HG02938 (cell line): ENCODE measurements around the gene CXCL17.
"Not testable (repeated sequence)": the region's sequence is repeated elsewhere in the genome, so short reads cannot be mapped to it uniquely, and the experiment has no call there.

ENCODE experiments used
- ATAC-seq: cut with Tn5 transposase; IDR thresholded peaks from one replicate; pipeline ENCODE4 v1.9.1; 2021; ENCODE audit warnings: mild to moderate bottlenecking, moderate library complexity; ENCODE audit not compliant: unreplicated experiment

CXCL17 gene, protein sequence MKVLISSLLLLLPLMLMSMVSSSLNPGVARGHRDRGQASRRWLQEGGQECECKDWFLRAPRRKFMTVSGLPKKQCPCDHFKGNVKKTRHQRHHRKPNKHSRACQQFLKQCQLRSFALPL

DNA sequence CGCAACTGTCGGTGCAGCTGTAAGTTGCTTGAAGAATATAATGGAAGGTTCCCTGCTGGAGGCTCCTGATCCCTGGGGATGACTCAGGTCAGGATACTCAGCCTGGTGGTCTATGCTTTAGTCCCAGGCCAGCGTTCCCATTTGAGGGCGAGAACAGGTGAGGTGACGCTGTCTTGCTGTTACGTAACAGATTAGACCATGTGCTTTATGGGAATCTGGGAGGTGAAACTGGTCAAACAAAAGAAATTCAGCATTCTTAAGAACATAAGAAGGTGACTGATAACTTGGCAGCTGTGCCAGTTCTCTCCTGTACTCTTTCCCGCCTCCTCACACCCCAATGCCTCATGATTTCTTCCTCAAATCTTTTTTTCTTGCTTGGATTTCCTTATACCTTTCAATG lies at the start of gene CXCL17:
CXCL17 (minus strand) TSS at position 114 of the 400 bp plus-strand sequence. CDS start 114 bp downstream, outside the sequence.
- no peak for ATAC-seq

DNA sequence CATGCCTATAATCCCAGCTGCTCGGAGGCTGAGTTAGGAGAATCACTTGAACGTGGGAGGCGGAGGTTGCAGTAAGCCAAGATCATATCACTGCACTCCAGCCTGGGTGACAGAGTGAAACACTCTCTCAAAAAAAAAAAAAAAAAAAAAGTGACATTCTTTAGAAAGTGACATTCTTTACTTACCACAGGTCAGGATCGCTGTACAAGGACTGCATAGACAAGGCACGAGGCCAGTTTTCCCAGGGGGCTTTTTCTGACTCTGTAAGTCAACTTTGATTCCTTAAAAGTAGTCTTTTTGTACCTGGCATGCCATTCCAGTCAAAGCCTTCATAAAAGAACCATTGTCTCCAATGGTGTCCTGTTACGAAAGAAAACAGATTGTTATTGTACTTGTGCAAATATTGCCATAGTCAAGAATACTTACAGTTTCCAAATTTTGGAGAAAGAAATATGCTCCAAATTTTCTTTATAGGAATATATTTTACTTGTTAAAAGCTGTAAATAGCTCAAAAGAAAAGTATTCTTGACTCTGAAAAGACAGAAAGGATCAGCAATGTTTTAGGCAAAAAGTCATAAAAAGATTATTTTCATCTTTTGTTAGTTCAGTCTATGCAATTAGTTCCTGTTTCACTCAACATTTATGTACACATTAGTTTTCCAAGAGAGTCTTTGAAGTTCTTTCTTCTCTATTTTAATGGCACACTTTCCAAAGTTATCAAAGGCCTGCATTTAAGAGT lies 46.2 kb upstream of the CXCL17 start:
- no peak for ATAC-seq

DNA sequence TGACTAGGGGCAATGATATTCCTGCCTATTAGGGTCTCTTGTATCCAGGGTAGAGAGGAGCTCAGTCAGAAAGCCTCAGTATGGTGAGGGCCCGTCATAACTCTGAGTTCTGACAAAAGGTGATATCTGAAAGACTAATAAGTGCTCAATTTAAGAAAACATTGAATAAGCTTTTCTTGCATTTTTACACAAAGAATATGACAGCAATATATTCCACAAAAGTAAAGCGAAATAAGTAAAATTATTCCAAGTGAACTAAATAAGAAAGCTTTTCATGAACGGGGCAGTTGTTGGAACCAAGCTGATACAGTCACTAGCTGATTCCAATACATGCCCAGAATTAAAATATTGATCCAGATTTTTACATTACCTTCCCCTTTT lies 45.0 kb upstream of the CXCL17 start:
- no peak for ATAC-seq

DNA sequence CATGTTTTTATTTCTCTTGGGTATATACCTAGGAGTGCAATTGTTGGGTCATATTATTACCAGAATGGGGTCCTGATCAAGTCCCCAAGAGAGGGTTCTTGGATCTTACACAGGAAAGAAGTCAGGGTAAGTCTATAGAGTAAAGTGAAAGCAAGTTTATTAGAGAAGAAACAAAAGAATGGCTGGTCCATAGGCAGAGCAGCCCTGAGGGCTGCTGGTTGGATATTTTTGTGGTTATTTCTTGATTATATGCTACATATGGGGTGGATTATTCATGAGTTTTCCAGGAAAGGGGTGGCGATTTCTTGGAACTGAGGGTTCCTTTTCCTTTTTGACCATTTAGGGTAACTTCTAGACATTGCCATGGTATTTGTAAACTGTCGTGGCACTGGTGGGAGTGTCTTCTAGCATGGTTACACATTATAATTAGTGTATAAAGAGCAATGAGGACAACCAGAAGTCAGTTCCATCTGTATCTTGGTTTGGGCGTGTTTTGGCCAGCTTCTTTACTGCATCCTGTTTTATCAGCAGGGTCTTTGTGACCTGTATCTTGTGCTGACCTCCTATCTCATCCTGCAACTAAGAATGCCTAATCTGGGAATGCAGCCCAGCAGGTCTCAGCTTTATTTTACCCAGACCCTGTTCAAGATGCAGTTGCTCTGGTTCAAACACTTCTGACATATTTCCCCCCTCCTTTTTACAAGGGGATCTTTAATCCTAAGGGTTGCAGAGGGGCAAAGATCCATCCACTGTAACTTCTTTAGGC lies 44.5 kb upstream of the CXCL17 start:
- no peak for ATAC-seq

GRCh38 chr19:42485036-42485435 lies 42.3 kb upstream of the CXCL17 start:
- ATAC-seq: not testable (repeated sequence)

DNA sequence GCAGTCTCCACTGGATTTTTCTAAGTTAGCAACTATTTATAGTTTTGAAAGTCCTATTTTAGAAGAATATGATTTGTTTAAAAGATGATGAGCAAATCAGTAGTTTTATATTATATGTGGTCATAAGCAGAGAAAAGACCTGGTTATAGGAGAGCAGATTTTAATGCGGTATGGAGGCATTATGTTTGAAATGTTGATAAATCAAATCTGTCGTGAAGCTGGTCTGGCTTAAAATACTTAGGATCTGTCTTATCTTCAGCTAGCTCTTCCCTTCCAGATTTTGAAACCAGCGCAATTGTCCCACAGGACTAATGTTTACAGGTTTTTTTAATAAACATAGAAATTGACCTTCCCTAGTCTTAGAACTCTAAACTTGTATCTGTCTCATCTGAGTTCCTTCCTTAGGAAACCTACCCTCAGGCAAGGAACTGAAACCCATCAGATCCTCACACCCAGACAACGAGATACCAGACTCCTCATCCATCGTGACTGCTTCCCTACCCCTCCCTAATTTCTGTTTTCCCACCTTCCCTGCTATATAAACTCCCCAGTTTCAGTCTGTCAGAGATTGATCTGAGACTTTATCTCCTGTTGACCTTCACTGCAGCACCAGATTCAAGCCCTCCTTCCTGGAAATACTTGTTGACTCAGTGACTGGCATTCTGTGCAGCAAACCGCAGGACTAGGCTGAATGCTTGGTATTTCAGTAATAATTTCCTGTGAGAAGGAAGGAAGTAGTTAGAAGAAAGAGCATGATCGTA lies 37.8 kb upstream of the CXCL17 start:
- ATAC-seq: no peak

DNA sequence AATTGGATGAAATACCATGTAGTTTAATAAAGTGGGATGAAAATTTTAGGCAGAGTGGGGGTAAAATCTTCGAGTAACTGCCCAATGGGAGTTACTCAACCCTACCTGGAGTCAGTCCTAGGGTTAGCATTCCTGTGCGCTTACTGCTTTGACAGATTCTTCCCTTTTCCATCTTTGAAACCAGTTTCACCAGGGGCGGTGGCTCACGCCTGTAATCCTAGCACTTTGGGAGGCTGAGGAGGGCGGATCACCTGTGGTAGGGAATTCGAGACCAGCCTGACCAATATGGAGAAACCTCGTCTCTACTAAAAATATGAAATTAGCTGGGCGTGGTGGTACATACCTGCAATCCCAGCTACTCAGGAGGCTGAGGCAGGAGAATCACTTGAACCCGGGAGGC lies 37.0 kb upstream of the CXCL17 start:
- ATAC-seq: no peak

DNA sequence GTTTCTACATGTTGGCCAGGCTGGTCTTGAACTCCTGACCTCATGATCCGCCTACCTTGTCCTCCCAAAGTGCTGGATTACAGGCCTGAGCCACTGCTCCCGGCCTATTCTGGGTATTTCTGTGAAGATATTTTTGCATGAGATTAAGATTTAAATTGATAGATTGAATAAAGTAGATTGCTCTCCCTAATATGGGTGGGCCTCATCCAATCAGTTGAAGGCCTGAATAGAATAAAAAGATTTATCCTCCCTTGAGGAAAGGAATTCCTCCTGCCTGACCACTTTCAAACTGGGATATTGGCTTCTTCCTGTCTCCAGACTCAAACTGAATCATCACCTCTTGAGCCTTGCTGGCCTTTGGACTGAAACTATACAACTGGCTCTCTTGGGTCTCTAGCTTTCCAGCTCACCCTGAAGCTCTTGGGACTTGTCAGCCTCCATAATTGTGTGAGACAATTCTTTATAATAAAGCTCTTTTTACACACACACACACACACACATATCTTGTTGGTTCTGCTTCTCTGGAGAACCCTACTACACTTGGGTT lies 36.1 kb upstream of the CXCL17 start:
- ATAC-seq: no peak

- ATAC-seq: no peak
Observed at GRCh38 chr19:42477933-42478332, 35.2 kb upstream of the CXCL17 start.

- no peak for ATAC-seq
Observed at GRCh38 chr19:42477117-42477516, 34.4 kb upstream of the CXCL17 start.

- ATAC-seq: no peak
Observed at GRCh38 chr19:42475366-42475765, 32.6 kb upstream of the CXCL17 start.

- no peak for ATAC-seq
Observed at GRCh38 chr19:42474743-42475142, 32.0 kb upstream of the CXCL17 start.

DNA sequence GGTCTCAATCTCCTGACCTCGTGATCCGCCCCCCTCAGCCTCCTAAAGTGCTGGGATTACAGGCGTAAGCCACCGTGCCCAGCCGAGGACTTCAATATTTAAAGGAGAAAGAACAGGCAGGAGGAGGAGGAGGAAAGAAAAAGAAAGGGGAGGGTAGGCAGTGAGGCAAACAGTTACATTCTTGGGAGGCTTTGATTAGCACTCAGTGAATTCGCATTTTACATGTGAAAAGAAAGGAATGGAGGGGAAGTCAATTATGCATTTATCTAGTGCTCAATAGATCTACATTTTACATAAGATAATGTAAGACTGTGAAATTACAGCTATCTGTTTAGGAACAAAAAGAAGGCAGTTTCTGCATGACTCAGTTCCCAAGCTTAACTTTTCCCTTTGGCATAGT lies 30.9 kb upstream of the CXCL17 start:
- ATAC-seq: no peak

GRCh38 chr19:42472402-42473147 lies 29.8 kb upstream of the CXCL17 start:
- no peak for ATAC-seq

- no peak for ATAC-seq
Observed at GRCh38 chr19:42471554-42472249, 29.0 kb upstream of the CXCL17 start.

GRCh38 chr19:42469311-42470235 lies 26.8 kb upstream of the CXCL17 start:
- no peak for ATAC-seq

- ATAC-seq: no peak
Observed at GRCh38 chr19:42468273-42468796, 25.6 kb upstream of the CXCL17 start.

DNA sequence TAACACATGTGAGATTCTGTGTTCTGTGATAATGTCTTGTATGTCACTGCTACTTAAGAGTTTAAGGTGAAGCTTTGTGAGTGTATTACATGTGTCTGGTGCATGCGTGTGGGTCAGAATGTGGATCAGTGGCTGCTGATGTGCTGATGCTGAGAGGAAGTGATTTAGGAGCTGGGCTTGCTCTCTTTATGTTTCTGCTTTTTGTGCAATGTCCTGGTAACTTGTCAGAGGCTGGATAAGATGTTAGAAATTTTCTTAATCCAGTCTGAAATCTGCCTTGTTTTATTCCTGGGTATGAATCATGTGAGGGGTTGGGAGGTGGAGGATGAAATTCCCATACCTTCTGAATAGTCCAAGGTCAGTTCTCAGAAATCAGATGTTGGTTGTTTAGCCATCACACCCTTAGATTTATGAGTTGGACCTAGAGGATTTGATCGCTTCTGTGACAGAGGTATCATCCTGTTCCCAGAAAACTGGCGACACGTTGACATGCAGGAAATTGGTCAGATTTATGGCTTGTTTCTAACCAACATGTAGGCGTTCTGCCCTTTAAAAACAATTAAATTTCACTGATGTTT lies 24.5 kb upstream of the CXCL17 start:
- ATAC-seq: no peak
